HepG2 (cell line): ENCODE measurements around the gene CIITA. TPM values are rescaled to one million over a fixed set of nuclear protein-coding genes. Genes with fewer than 3 reads are reported as not detected.

ENCODE experiments used
- CEBPB ChIP-seq: IDR thresholded peaks from 2 replicates; pipeline ENCODE4 v1.6.1; 2011; ENCODE audit warnings: low read depth, low read length, improper control_type of control experiment, borderline replicate concordance
- CHD4 ChIP-seq: fragments of 200-600 bp; sonication (generic); IDR thresholded peaks from 2 replicates; pipeline ENCODE4 v1.7.0; 2017; ENCODE audit warnings: mild to moderate bottlenecking, low read length, borderline replicate concordance
- FOXP1 ChIP-seq, 2 experiments: fragments of 450-650 bp in 1 of 2; IDR thresholded peaks; 2 replicates each; pipeline ENCODE4 v1.6.1; 2017 to 2018; ENCODE audit warnings: antibody characterized with exemption in 1 of 2
- HMGA1 ChIP-seq: sonication (generic); formaldehyde crosslinking; conservative IDR thresholded peaks from 2 replicates; pipeline ENCODE4 v1.4.0; 2020; ENCODE audit warnings: missing genetic modification reagents
- MBD4 ChIP-seq: IDR thresholded peaks from 2 replicates; pipeline ENCODE4 v1.6.1; 2012; ENCODE audit warnings: low read length, inconsistent platforms, borderline replicate concordance
- NFKB2 ChIP-seq: sonication (generic); formaldehyde crosslinking; IDR thresholded peaks from 2 replicates; pipeline ENCODE4 v1.4.0; 2020; ENCODE audit warnings: missing genetic modification reagents, borderline replicate concordance
- SRSF4 ChIP-seq: fragments of 200-400 bp; formaldehyde crosslinking; IDR thresholded peaks from one replicate; pipeline ENCODE4 v1.6.1; 2018; ENCODE audit warnings: mild to moderate bottlenecking, low read depth, low read length, moderate library complexity; ENCODE audit not compliant: poor library complexity, severe bottlenecking
- STAG1 ChIP-seq: sonication (generic); formaldehyde crosslinking; IDR thresholded peaks from 2 replicates; pipeline ENCODE4 v1.4.0; 2020; ENCODE audit warnings: missing genetic modification reagents
- ZFP36 ChIP-seq: fragments of 150-350 bp; IDR thresholded peaks from 2 replicates; pipeline ENCODE4 v1.6.1; 2018; ENCODE audit warnings: borderline replicate concordance, low read length, low read depth; ENCODE audit not compliant: partially characterized antibody
- ZKSCAN5 ChIP-seq: sonication (generic); formaldehyde crosslinking; IDR thresholded peaks from 2 replicates; pipeline ENCODE4 v1.5.1; 2020; ENCODE audit warnings: mild to moderate bottlenecking, missing genetic modification reagents
- ZNF329 ChIP-seq: sonication (generic); formaldehyde crosslinking; IDR thresholded peaks from 2 replicates; pipeline ENCODE4 v1.9.0; 2021; ENCODE audit warnings: low read depth, mild to moderate bottlenecking, missing genetic modification reagents
- ZNF550 ChIP-seq: sonication (generic); formaldehyde crosslinking; IDR thresholded peaks from 2 replicates; pipeline ENCODE4 v1.4.0; 2020; ENCODE audit warnings: mild to moderate bottlenecking, missing genetic modification reagents, borderline replicate concordance
- ZNF777 ChIP-seq: sonication (generic); formaldehyde crosslinking; IDR thresholded peaks from 2 replicates; pipeline ENCODE4 v1.4.0; 2020; ENCODE audit warnings: missing genetic modification reagents
- polyA plus RNA-seq, 8 experiments: library from polyadenylated mRNA; depleted of rRNA in 3 of 8; stranded (reverse) in 7 of 8; unstranded in 1 of 8; fragments of >200 nt; fragmentation: Illumina TruSeq in 4 of 8; extraction: Trizol in 4 of 8; gene quantifications; 2 replicates each; pipeline versions ENCODE4 v1.2.1 to v1.2.3, GENCODE V29; 2011 to 2016; ENCODE audit warnings: low read depth in 4 of 8, missing spikeins in 1 of 8, mixed read lengths in 1 of 8; ENCODE audit not compliant: insufficient read depth in 1 of 8
- total RNA-seq, 5 experiments: library from RNA; depleted of rRNA; stranded (reverse); fragments of >200 nt; fragmentation: Illumina TruSeq; extraction: Trizol; gene quantifications; 2 replicates each; pipeline ENCODE4 v1.2.3, GENCODE V29; 2016; ENCODE audit warnings: low read depth in 1 of 5
- TF ChIP-seq, protein P1 (sequence below): sonication (generic); formaldehyde crosslinking; IDR thresholded peaks from 2 replicates; pipeline ENCODE4 v1.9.0; 2021; ENCODE audit warnings: missing genetic modification reagents, borderline replicate concordance
- TF ChIP-seq, protein P2 (sequence below): sonication (generic); formaldehyde crosslinking; IDR thresholded peaks from 2 replicates; pipeline ENCODE4 v1.8.0; 2022; ENCODE audit warnings: missing genetic modification reagents, mild to moderate bottlenecking, inconsistent platforms, borderline replicate concordance
- TF ChIP-seq, protein P3 (sequence below): sonication (generic); formaldehyde crosslinking; IDR thresholded peaks from 2 replicates; pipeline ENCODE4 v1.4.0; 2020; ENCODE audit warnings: mild to moderate bottlenecking, missing genetic modification reagents

CIITA gene
- total and polyA plus RNA-seq, 2 of the 13 experiments (the other 11 are each of a cell fraction or from before 2014, with no cell fraction given): 0.08 to 0.09 TPM

DNA sequence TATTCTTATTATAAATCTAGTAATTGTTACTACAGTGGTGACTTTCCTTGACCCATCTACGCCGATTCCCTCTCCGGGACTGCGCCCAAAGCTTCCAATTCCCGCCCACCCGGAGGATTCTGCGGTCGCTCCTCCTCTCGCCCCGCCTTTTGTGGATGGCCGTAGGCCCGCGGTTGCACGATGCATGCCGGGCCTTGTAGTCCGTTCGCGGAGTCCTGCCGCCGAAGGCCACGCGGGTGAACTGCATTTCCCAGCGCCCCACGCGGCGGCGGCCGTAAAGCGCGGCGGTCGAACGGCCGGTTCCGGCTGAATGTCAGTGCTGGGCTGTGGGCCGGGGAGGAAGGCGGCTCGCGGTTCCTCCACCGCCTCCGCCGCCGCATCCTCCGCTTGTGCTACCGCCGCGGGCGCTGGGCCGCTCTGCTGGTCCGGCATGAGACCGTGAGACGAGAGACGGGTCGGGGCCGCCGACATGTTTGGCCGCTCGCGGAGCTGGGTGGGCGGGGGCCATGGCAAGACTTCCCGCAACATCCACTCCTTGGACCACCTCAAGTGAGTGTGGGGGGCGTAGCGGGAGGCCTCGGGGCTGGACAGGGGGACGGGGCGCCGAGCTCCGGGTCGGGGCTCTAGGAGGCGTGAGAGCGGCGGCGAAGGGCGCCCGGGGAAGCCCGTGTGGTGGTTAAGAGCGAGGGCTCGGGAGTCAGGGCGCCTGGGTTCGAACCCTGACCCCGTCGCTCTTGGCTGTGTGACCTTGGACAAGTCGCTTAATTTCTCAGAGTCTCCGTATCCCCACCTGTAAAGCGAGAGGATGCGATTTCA, 67.5 kb downstream of the CIITA start, which contains the start of gene CLEC16A (continued):
- TF ChIP-seq, protein P1, sequence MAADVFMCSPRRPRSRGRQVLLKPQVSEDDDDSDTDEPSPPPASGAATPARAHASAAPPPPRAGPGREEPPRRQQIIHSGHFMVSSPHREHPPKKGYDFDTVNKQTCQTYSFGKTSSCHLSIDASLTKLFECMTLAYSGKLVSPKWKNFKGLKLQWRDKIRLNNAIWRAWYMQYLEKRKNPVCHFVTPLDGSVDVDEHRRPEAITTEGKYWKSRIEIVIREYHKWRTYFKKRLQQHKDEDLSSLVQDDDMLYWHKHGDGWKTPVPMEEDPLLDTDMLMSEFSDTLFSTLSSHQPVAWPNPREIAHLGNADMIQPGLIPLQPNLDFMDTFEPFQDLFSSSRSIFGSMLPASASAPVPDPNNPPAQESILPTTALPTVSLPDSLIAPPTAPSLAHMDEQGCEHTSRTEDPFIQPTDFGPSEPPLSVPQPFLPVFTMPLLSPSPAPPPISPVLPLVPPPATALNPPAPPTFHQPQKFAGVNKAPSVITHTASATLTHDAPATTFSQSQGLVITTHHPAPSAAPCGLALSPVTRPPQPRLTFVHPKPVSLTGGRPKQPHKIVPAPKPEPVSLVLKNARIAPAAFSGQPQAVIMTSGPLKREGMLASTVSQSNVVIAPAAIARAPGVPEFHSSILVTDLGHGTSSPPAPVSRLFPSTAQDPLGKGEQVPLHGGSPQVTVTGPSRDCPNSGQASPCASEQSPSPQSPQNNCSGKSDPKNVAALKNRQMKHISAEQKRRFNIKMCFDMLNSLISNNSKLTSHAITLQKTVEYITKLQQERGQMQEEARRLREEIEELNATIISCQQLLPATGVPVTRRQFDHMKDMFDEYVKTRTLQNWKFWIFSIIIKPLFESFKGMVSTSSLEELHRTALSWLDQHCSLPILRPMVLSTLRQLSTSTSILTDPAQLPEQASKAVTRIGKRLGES (CRISPR knock-in tag): no peak; the same call in 1 of the 2 replicates
- peak; percentile 66; the same call in 1 of the 2 replicates for TF ChIP-seq NFKB2 (CRISPR knock-in tag)
- TF ChIP-seq ZFP36: no peak
- TF ChIP-seq, protein P2, sequence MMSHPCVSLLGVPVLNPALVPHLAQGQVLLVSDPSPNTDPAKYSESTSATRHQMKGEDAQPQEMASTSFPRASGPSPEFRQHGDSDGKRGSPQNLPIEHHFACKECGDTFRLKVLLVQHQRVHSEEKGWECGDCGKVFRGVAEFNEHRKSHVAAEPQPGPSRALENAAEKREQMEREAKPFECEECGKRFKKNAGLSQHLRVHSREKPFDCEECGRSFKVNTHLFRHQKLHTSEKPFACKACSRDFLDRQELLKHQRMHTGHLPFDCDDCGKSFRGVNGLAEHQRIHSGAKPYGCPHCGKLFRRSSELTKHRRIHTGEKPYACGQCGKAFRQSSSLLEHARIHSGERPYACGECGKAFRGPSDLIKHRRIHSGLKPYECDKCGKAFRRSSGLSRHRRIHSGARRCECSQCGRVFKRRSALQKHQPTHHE (CRISPR knock-in tag): peak; percentile 90; the same call in 1 of the 2 replicates
- no peak for TF ChIP-seq ZKSCAN5
- TF ChIP-seq MBD4: no peak
- no peak for TF ChIP-seq CHD4
- peak; percentile 58; the same call in 1 of the 2 replicates for TF ChIP-seq ZNF329 (CRISPR knock-in tag)
- TF ChIP-seq STAG1 (CRISPR knock-in tag): peak; percentile 7; the same call in 1 of the 2 replicates
- TF ChIP-seq ZNF550: peak; percentile 99
- TF ChIP-seq SRSF4: no peak
- no peak for TF ChIP-seq ZNF777 (CRISPR knock-in tag)
- TF ChIP-seq FOXP1 (IDR thresholded peaks at IDR 0.05): no peak
- TF ChIP-seq FOXP1 (CRISPR knock-in tag; IDR thresholded peaks at IDR 0.05): no peak
- TF ChIP-seq CEBPB: no peak
- TF ChIP-seq HMGA1 (CRISPR knock-in tag): no peak
- TF ChIP-seq, protein P3, sequence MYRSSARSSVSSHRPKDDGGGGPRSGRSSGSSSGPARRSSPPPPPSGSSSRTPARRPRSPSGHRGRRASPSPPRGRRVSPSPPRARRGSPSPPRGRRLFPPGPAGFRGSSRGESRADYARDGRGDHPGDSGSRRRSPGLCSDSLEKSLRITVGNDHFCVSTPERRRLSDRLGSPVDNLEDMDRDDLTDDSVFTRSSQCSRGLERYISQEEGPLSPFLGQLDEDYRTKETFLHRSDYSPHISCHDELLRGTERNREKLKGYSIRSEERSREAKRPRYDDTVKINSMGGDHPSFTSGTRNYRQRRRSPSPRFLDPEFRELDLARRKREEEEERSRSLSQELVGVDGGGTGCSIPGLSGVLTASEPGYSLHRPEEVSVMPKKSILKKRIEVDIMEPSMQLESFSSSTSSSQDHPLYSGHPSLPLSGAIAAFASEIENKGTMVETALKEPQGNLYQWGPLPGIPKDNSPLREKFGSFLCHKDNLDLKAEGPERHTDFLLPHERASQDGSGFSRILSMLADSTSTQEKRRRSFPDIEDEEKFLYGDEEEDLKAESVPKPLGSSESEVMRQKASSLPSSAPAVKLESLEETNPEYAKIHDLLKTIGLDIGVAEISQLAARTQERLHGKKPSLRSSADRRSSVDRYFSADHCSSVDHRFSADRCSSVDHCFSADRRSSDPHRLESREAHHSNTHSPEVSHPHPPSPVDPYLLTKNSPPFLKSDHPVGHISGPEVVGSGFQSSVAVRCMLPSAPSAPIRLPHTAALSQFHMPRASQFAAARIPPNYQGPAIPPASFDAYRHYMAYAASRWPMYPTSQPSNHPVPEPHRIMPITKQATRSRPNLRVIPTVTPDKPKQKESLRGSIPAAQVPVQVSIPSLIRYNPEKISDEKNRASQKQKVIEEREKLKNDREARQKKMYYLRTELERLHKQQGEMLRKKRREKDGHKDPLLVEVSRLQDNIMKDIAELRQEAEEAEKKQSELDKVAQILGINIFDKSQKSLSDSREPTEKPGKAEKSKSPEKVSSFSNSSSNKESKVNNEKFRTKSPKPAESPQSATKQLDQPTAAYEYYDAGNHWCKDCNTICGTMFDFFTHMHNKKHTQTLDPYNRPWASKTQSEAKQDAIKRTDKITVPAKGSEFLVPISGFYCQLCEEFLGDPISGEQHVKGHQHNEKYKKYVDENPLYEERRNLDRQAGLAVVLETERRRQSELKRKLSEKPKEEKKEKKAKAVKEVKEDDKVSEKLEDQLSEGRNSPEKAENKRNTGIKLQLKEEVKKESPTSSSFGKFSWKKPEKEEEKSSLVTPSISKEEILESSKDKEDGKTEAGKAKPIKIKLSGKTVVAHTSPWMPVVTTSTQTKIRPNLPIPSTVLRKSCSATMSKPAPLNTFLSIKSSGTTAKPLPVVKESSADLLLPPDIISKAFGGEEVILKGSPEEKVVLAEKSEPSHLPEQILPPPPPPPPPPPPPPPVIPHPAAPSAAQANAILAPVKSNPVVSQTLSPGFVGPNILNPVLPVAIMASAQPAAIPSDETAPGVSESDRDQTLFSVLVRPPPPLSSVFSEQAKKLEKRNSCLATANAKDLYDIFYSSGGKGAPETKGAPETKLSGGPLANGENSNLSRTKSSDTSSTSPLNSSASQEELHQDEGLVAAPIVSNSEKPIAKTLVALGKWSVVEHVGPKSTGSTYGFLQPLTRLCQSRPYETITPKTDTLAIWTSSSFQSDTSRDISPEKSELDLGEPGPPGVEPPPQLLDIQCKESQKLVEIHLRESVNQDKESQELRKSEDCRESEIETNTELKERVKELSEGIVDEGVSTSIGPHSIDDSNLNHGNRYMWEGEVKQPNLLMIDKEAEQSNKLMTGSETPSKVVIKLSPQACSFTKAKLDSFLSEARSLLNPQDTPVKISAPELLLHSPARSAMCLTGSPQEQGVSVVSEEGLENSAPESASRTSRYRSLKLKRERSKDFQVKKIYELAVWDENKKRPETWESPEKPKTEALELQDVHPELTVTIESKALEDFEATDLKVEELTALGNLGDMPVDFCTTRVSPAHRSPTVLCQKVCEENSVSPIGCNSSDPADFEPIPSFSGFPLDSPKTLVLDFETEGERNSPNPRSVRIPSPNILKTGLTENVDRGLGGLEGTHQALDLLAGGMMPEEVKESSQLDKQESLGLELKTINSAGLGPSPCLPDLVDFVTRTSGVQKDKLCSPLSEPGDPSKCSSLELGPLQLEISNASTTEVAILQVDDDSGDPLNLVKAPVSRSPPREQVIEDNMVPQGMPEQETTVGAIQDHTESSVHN (CRISPR knock-in tag): 0 out of 2 replicates have a peak, but pooled peaks have one; percentile 35
